ENCODE data around the gene TMOD3. TPM values are rescaled to one million over a fixed set of nuclear protein-coding genes. Genes with fewer than 3 reads are reported as not detected.

The TMOD3 gene
- total and polyA plus RNA-seq, 2 donors (not counting 1 experiment from before 2014, with no cell fraction given): 33.7 to 35.3 TPM

- H3K9me3 ChIP-seq (ENCODE audit: control insufficient read depth, insufficient read depth, low read depth, low read length): no peaks in the 10 kb centered on the region
- no peaks in the 10 kb centered on the region for H3K27me3 ChIP-seq (ENCODE audit: control insufficient read depth, insufficient read depth, low read length)
- H3K79me2 ChIP-seq (ENCODE audit: control insufficient read depth, insufficient read depth, low read length): no peaks in the 10 kb centered on the region
- no peaks in the 10 kb centered on the region for H3K4me1 ChIP-seq (ENCODE audit: control insufficient read depth, extremely low read depth, insufficient read depth, low read length)
- H3K9ac ChIP-seq (ENCODE audit: insufficient read depth, low read length): no peak overlapping the region
- no peak for DNase-seq (ENCODE audit: low read depth in 2 of 2)
- no peaks in the 10 kb centered on the region for H4K20me1 ChIP-seq (ENCODE audit: control insufficient read depth, extremely low read depth, insufficient read depth, low read length)
- no peak overlapping the region for H3K27ac ChIP-seq (ENCODE audit: insufficient read depth, low read length)
- no peak overlapping the region for H3K4me2 ChIP-seq (ENCODE audit: extremely low read depth, insufficient read depth, low read length)
- no peak overlapping the region for H3K4me3 ChIP-seq (replicated peaks in 1 of 4; ENCODE audit: control extremely low read depth in 1 of 4, insufficient read depth in 1 of 4, low read depth in 3 of 4, low read length in 4 of 4)
- TF ChIP-seq EZH2 (IDR thresholded peaks at IDR 0.05; ENCODE audit: low read length, missing control alignments): no peak
- no peak for TF ChIP-seq CTCF (conservative IDR thresholded peaks at IDR 0.05 in 1 of 2, IDR thresholded peaks at IDR 0.05 in 1 of 2; ENCODE audit: low read depth in 1 of 2, low read length in 2 of 2)
- peaks cover 10% of the 10 kb centered on the region for H3K36me3 ChIP-seq (ENCODE audit: control insufficient read depth, insufficient read depth, low read length)
- no peak overlapping the region for H2AFZ ChIP-seq (ENCODE audit: low read length)
Measured at GRCh38 chr15:51904421-51904820, 75.0 kb downstream of the TMOD3 start.

- Histone ChIP-seq H3K9me3 (ENCODE audit: control insufficient read depth, insufficient read depth, low read depth, low read length) (no peaks in the 10 kb centered on the region), H3K9ac (ENCODE audit: insufficient read depth, low read length) (no peak overlapping the region), H3K4me2 (ENCODE audit: extremely low read depth, insufficient read depth, low read length) (no peak overlapping the region), H2AFZ (ENCODE audit: low read length) (no peak overlapping the region), H3K4me1 (ENCODE audit: control insufficient read depth, extremely low read depth, insufficient read depth, low read length) (no peaks in the 10 kb centered on the region), H4K20me1 (ENCODE audit: control insufficient read depth, extremely low read depth, insufficient read depth, low read length) (no peaks in the 10 kb centered on the region), H3K79me2 (ENCODE audit: control insufficient read depth, insufficient read depth, low read length) (no peaks in the 10 kb centered on the region), H3K4me3 (replicated peaks in 1 of 4; ENCODE audit: control extremely low read depth in 1 of 4, insufficient read depth in 1 of 4, low read depth in 3 of 4, low read length in 4 of 4) (no peak overlapping the region), H3K36me3 (ENCODE audit: control insufficient read depth, insufficient read depth, low read length) (peaks cover 9% of the 10 kb centered on the region), H3K27ac (ENCODE audit: insufficient read depth, low read length) (no peak overlapping the region), H3K27me3 (ENCODE audit: control insufficient read depth, insufficient read depth, low read length) (no peaks in the 10 kb centered on the region)
- peak in 1 of 2 donors; percentile 20 for DNase-seq (ENCODE audit: low read depth in 2 of 2)
- TF ChIP-seq CTCF (conservative IDR thresholded peaks at IDR 0.05 in 1 of 2, IDR thresholded peaks at IDR 0.05 in 1 of 2; ENCODE audit: low read depth in 1 of 2, low read length in 2 of 2) (no peak), EZH2 (IDR thresholded peaks at IDR 0.05; ENCODE audit: low read length, missing control alignments) (no peak)
Measured at GRCh38 chr15:51904931-51905330, 75.5 kb downstream of the TMOD3 start.

- Histone ChIP-seq H3K27ac (ENCODE audit: insufficient read depth, low read length) (no peak overlapping the region), H3K4me2 (ENCODE audit: extremely low read depth, insufficient read depth, low read length) (no peak overlapping the region), H3K4me3 (replicated peaks in 1 of 4; ENCODE audit: control extremely low read depth in 1 of 4, insufficient read depth in 1 of 4, low read depth in 3 of 4, low read length in 4 of 4) (no peak overlapping the region), H3K27me3 (ENCODE audit: control insufficient read depth, insufficient read depth, low read length) (no peaks in the 10 kb centered on the region), H3K9me3 (ENCODE audit: control insufficient read depth, insufficient read depth, low read depth, low read length) (no peaks in the 10 kb centered on the region), H3K36me3 (ENCODE audit: control insufficient read depth, insufficient read depth, low read length) (peaks cover 3% of the 10 kb centered on the region), H3K4me1 (ENCODE audit: control insufficient read depth, extremely low read depth, insufficient read depth, low read length) (no peaks in the 10 kb centered on the region), H3K9ac (ENCODE audit: insufficient read depth, low read length) (no peak overlapping the region), H3K79me2 (ENCODE audit: control insufficient read depth, insufficient read depth, low read length) (no peaks in the 10 kb centered on the region), H4K20me1 (ENCODE audit: control insufficient read depth, extremely low read depth, insufficient read depth, low read length) (no peaks in the 10 kb centered on the region), H2AFZ (ENCODE audit: low read length) (no peak overlapping the region)
- peak; percentile 42 to 55 for DNase-seq (ENCODE audit: low read depth in 2 of 2)
- TF ChIP-seq EZH2 (IDR thresholded peaks at IDR 0.05; ENCODE audit: low read length, missing control alignments) (no peak), CTCF (conservative IDR thresholded peaks at IDR 0.05 in 1 of 2, IDR thresholded peaks at IDR 0.05 in 1 of 2; ENCODE audit: low read depth in 1 of 2, low read length in 2 of 2) (peak in 1 of 2 donors; percentile 2)
Measured at GRCh38 chr15:51907136-51907862, 77.8 kb downstream of the TMOD3 start.
